Measurements from ENCODE around the gene RMND1.
A peak's percentile ranks its signal among the peaks of the same experiment; 100 is the strongest.

Gene RMND1

DNA sequence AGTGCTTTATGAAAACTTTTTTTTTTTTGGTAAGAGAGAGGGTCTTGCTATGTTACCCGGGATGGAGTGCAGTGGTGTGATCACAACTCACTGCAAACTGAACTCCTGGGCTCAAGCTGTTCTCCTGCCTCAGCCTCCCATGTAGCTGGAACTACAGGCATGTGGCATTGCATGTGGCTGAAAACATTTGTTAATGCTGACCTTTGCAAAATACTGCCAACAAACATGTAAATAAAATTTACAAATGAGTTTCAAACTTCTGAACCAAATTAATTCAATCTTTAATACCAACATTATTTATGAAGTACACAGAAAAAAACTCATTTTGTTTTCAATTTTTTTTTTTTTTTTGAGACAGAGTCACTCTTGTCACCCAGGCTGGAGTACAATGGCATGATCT, 34.4 kb downstream of the RMND1 start:
- no peak for DNase-seq

GRCh38 chr6:151414641-151415260, 37.2 kb downstream of the RMND1 start:
- DNase-seq = no peak

DNA sequence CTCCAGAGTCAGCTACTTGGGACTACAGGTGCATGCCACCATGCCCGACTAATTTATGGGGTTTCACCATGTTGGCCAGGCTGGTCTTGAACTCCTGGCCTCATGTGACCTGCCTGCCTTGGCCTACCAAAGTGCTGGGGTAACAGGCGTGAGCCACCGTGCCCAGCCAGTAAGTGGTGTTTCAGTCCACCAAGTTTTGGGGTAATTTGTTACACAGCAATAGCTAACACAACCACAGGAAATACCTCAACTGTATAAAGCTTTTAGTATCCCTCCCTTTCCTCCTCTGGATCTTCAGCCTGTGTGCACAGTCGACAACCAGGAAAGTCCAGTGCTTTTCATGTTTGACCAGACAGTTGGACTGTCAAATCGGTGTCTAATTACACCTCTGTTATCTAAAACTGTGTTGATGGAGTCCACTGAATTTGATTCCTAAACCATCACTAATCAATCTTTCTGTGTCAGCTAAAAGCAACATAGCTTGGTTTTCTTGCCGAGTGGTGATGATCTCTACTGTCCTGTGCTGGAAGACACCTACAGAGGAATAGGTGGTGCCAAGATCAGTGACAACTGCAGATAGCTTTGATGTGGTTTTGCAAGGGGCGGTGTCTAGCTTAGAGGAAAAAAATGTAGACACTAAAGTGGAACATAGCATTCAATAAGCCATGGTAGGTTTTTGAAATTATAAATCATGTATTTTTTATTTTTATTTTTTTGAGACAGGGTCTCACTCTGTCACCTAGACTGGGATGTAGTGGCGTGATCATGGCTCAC, 38.4 kb downstream of the RMND1 start:
- DNase-seq = no peak

DNA sequence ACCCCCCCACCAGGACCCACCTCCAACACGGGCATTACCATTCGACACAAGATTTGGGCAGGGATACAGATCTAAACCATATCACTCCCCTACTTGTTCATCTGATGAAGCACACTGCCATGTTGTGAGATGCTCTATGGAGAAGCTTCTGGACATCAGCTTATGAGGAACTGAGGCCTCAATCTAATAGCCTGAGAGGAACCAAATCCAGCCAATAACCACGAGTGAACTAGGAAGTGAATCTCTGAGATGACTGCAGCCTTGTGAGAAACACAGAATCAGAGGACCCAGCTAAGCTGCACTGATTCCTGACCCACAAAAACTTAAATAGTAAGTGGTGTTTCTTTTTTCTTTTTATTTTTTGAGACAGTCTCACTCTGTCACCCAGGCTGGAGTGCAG, 39.0 kb downstream of the RMND1 start:
- no peak for DNase-seq

GRCh38 chr6:151409679-151410078, 42.2 kb downstream of the RMND1 start:
- DNase-seq = no peak

DNA sequence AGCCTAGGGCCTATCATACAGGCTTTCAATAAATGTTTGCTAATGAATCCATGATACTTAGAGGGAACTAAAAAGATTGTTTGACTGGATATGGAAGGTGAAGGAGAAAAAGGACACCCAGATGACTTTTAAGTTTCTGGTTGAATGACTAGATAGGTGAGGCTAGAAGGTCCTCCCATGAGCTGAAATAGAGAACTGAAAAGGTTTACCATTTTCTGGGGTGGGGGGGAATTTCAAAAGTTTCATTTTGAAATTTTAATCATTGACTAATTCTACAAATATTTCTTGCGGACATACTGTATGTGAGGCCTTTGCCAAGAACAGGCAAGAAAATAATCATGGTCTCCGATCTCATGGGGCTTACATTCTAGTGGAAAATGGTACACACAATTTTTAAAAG, 42.7 kb downstream of the RMND1 start:
- DNase-seq = no peak

GRCh38 chr6:151408858-151409257, 43.1 kb downstream of the RMND1 start:
- DNase-seq = no peak

GRCh38 chr6:151403919-151404308, 48.0 kb downstream of the RMND1 start:
- no peak for DNase-seq

GRCh38 chr6:151402228-151402627, 49.7 kb downstream of the RMND1 start:
- DNase-seq = no peak

DNA sequence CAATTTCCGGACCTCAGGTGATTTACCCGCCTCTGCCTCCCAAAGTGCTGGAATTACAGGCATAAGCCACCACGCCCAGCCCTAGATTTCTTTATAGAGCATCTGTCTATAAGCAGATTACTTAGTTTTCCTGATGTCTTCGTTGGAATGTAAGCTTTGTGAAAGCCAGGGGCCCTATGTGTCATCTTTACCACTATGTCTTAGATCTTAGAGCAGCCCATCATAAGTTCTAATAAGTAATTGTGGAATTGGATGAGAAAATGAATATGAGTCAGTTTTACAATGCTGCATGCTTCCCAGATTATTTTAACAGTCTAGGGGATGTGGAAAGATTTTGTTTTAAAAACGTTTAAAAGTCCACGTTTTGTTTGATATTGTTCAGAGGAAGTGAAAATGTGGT, 51.5 kb downstream of the RMND1 start:
- no peak for DNase-seq

DNA sequence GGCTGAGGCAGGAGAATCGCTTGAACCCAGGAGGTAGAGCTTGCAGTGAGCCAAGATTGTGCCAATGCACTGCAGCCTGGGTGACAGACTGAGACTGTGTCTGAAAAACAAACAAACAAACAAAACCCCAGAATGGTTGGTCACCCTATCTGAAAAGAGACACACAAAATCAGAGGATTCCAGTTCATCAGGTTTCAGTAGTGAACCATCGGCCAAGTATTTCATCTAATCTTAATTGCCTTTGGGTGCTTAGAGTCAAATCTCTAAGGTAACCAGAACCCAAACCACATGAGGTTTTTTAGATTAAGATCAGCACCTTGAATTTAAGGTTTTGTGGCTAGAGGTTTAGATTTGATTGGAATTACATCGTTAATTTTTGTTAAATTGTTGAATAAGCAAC, 52.2 kb downstream of the RMND1 start:
- DNase-seq = no peak

DNA sequence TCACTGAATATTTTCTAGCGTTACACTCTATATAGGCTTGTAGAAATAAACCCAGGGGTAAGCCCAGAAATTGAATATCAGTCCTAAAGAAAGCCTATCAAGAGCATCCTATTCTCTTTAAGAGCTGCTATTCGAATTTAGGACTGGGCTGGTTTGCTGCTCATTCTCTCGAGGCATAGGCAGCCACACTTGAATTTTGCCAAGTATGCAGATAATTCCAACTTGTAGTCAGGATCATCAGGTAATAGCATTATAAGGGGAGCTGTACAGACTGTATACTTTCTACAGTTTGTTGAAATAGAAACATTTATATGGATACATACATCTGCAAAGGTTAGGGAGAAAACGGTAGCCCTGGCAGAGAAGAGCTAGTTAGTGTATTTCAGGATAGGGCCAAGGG, 58.5 kb downstream of the RMND1 start:
- no peak for DNase-seq

GRCh38 chr6:151392427-151392826, 59.5 kb downstream of the RMND1 start:
- no peak for DNase-seq

DNA sequence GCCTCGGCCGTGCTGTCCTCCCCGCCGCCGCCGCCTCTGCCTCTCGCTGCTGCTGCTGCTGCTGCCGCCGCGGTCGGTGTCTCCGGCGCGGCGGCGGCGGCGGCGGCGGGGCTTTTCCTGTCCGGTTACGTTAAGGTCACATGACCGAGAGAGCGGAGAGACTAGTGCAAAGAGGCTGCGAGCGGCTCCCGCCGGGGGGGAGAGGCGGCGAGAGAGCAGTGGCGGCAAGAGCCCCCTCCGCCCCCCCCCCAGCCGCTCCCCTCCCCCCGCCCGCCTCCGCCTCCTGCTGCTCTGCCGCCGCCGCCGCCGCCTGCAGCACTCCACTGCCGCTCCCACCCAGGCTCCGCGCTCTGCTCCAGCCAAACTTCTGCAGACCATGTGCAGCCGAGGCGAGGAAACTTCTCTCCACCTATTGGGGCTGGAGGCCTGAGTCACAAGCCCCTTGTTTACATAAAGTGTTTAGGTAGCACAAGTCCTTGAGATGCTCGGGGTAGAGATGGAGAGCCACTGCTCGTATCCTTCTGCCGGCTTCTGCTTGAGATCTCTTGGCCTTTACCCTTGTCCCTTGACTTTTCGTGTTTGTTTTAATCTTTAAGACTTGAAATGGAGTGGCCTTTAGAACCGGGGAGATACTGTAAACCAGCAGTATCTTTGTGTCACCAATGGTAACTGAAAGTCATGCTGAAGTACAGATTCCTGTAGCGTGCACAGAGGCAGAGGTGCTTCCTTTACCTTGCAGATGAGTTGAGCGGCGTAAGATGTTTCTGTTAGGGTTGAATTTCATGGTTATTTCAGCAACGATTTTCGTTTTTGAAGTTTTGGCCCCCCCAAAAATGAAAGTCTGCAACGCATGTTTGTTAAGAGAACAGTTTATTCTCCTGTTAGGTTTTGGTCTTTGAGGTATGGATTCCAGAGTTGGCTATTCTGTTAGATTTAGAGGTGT, 60.2 kb downstream of the RMND1 start, which contains the start of gene ZBTB2:
TSS of gene ZBTB2 (minus strand) at position 89 of the 943 bp plus-strand sequence. CDS start 17,922 bp downstream, outside the sequence.
- peak in 50 of 56 donors; percentile 6 to 82 (median 57) for DNase-seq

DNA sequence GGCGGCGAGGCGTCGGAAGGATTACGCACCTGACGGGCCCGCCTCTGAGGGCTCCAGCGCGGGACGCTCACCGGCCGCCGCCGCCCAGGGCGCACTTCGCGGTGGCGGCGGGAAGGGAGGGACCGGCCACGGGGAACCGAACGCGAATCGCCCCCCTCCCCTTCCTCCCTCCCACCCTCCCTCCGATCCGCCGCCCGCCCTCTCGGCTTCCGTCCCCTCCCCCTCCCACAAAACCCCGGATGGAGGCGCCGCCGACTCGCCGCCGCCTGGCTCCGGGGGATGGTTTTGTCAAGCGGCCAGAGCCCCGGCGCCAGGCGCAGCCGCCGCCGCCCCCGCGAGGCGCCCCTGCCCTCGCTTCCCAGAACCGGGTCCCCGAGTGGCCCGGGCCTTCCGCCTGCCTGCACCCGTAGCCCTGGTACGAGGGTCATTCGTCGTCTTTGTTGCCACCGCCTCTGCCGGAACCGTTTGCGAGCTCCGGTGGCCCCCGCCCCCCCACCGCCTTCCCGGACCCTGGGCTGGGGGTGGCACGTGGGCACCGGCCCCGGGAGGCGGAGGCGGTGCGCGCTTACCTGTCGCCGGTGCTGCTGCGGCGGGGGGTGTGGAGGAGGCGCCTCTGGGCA, 61.0 kb downstream of the RMND1 start:
- DNase-seq = peak in 49 of 56 donors; percentile 14 to 91 (median 67)

- DNase-seq = peak; percentile 78 to 98 (median 94)
These were observed 61.6 kb downstream of the RMND1 start for GRCh38 chr6:151390276-151390850.

- peak in 40 of 56 donors; percentile 6 to 90 (median 56) for DNase-seq
These were observed 62.2 kb downstream of the RMND1 start for GRCh38 chr6:151389618-151390275.

DNA sequence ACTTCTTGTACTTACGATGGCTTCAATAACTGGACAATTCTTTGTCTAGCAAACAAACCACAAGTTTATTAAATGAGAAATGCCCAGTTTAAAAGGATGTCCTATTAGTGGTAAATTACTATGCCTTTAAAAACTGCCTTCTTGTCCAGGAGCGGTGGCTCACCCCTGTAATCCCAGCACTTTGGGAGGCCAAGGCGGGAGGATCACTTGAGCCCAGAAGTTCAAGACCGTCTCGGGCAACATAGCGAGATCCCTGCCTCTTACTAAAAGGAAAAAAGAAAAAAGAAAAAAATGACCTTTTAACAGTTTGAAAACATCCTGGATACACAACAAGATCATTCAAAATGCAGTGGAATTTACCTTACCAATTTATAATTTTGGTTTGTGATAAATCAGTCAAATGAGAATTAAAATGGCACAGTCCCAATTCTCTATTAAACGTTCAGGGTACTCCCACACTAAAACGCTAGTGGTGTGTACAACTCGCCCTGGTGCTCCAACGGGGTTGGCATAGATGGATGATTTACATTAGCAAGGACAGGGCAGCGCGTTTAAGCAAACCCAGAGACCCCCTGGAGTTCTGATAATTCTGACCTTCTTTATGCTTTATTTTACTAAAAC, 62.8 kb downstream of the RMND1 start:
- DNase-seq = peak in 3 of 56 donors; percentile 38 to 63 (median 44)

DNA sequence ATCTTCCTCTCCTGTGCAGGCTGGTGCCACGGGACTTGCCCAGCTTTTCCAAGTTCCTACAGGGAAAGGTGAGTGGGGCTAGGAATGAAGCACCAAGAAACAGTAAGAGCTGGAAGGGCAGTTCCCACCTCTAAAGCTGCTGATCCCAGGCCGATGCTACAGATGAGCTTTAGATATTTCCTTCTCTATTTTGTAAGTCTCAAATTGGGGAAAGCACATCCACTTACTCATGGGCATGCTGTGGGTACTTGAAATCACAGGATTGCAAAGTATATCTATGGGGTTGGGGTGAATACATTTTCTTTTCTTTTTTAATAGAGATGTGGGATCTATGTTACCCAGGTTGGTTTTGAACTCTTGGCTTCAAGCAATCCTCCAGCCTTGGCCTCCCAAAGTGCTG, 63.7 kb downstream of the RMND1 start:
- DNase-seq = no peak
